GM19023 (cell line): Measurements from ENCODE around the gene NAT8L.

Experiments used
- ATAC-seq: cut with Tn5 transposase; IDR thresholded peaks from one replicate; pipeline ENCODE4 v1.9.1; 2021; ENCODE audit warnings: mild to moderate bottlenecking, moderate library complexity; ENCODE audit not compliant: unreplicated experiment

Gene NAT8L

GRCh38 chr4:2063557-2064275, 4.6 kb downstream of the NAT8L start:
- ATAC-seq: no peak

- no peak for ATAC-seq
These were observed 5.3 kb downstream of the NAT8L start for GRCh38 chr4:2064276-2064991.

- no peak for ATAC-seq
These were observed 6.2 kb downstream of the NAT8L start for GRCh38 chr4:2065106-2065930.

- ATAC-seq: no peak
These were observed 7.0 kb downstream of the NAT8L start for GRCh38 chr4:2066011-2066551.

GRCh38 chr4:2066571-2067445, 7.7 kb downstream of the NAT8L start:
- ATAC-seq: no peak

GRCh38 chr4:2067446-2068197, 8.5 kb downstream of the NAT8L start:
- no peak for ATAC-seq

- no peak for ATAC-seq
These were observed 9.0 kb downstream of the NAT8L start for GRCh38 chr4:2068198-2068470.

GRCh38 chr4:2068566-2068965, 9.4 kb downstream of the NAT8L start:
- ATAC-seq: no peak

- no peak for ATAC-seq
These were observed 10.2 kb downstream of the NAT8L start for GRCh38 chr4:2069161-2069971.

- ATAC-seq: no peak
These were observed 10.9 kb downstream of the NAT8L start for GRCh38 chr4:2069986-2070385.

- ATAC-seq: no peak
These were observed 11.5 kb downstream of the NAT8L start for GRCh38 chr4:2070421-2071251.

- no peak for ATAC-seq
These were observed 12.3 kb downstream of the NAT8L start for GRCh38 chr4:2071252-2071911.

- no peak for ATAC-seq
These were observed 13.1 kb downstream of the NAT8L start for GRCh38 chr4:2071912-2072867.

GRCh38 chr4:2072971-2073807, 14.1 kb downstream of the NAT8L start:
- ATAC-seq: no peak

- ATAC-seq: no peak
These were observed 14.8 kb downstream of the NAT8L start for GRCh38 chr4:2073808-2074481.
